ENCODE data around the gene CEACAM19. TPM values are rescaled to one million over a fixed set of nuclear protein-coding genes. Genes with fewer than 3 reads are reported as not detected.
A peak's percentile ranks its signal among the peaks of the same experiment; 100 is the strongest.

CEACAM19 gene
- total RNA-seq, 2 donors from 2014 or later = 3.4 to 6.2 TPM

- no peak for DNase-seq (ENCODE audit: low spot score)
- no peak for ATAC-seq (ENCODE audit: insufficient number of reproducible peaks, low FRiP score, low read depth)
Measured at GRCh38 chr19:44712864-44713515, 41.7 kb downstream of the CEACAM19 start.

GRCh38 chr19:44714597-44715169, 43.4 kb downstream of the CEACAM19 start:
- no peak overlapping the region for H3K4me3 ChIP-seq
- no peaks in the 10 kb centered on the region for H3K36me3 ChIP-seq
- H3K9me3 ChIP-seq = no peaks in the 10 kb centered on the region
- no peak for TF ChIP-seq CTCF (IDR thresholded peaks at IDR 0.05)
- ATAC-seq (ENCODE audit: insufficient number of reproducible peaks, low FRiP score, low read depth) = no peak
- H3K27me3 ChIP-seq (replicated peaks; ENCODE audit: insufficient read depth) = no peaks in the 10 kb centered on the region
- peaks cover 19 to 20% of the 10 kb centered on the region in 2 donors for H3K4me1 ChIP-seq (ENCODE audit: control insufficient read depth in 1 of 2, low read depth in 2 of 2)
- no peak overlapping the region for H3K27ac ChIP-seq
- DNase-seq (ENCODE audit: low spot score) = no peak

More at GRCh38 chr19:44712864-44713515, 41.7 kb downstream of the CEACAM19 start:
- Histone ChIP-seq H3K27ac (no peak overlapping the region), H3K9me3 (no peaks in the 10 kb centered on the region), H3K36me3 (no peaks in the 10 kb centered on the region), H3K4me1 (ENCODE audit: control insufficient read depth in 1 of 2, low read depth in 2 of 2) (peaks cover 4 to 5% of the 10 kb centered on the region in 2 donors), H3K27me3 (replicated peaks; ENCODE audit: insufficient read depth) (no peaks in the 10 kb centered on the region), H3K4me3 (no peak overlapping the region)
- no peak for TF ChIP-seq CTCF (IDR thresholded peaks at IDR 0.05)

DNA sequence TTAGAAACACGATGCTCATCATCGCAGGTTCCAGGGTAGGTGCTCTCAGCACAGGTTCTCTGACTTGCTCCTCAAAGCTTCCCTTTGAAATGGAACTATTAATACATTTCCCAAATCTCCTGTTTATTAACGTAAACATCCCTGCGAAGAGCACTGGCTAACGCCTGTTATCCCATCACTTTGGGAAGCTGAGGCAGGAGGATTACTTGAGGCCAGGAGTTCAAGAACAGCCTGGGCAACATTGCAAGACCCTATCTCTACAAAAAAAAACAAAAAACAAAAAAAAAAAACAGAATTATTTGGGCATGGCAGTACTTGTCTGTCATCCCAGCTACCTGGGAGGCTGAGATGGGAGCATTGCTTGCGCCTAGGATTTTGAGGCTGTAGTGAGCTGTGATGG, 46.3 kb downstream of the CEACAM19 start:
- ATAC-seq (ENCODE audit: insufficient number of reproducible peaks, low FRiP score, low read depth) = no peak
- no peak for TF ChIP-seq CTCF (IDR thresholded peaks at IDR 0.05)
- Histone ChIP-seq H3K27ac (peak overlapping the region in 1 of 2 donors; percentile 93), H3K9me3 (no peaks in the 10 kb centered on the region), H3K27me3 (replicated peaks; ENCODE audit: insufficient read depth) (no peaks in the 10 kb centered on the region), H3K36me3 (no peaks in the 10 kb centered on the region), H3K4me1 (ENCODE audit: control insufficient read depth in 1 of 2, low read depth in 2 of 2) (peaks cover 27 to 36% of the 10 kb centered on the region in 2 donors), H3K4me3 (no peak overlapping the region)
- DNase-seq (ENCODE audit: low spot score) = no peak

- ATAC-seq (ENCODE audit: insufficient number of reproducible peaks, low FRiP score, low read depth) (peak; percentile 51), DNase-seq (ENCODE audit: low spot score) (peak; percentile 36)
- H3K4me3 ChIP-seq = peak overlapping the region; percentile 62
Measured at GRCh38 chr19:44718441-44719261, 47.4 kb downstream of the CEACAM19 start.

More at GRCh38 chr19:44718441-44719261, 47.4 kb downstream of the CEACAM19 start:
- Histone ChIP-seq H3K4me1 (ENCODE audit: control insufficient read depth in 1 of 2, low read depth in 2 of 2) (peaks cover 30 to 36% of the 10 kb centered on the region in 2 donors), H3K27me3 (replicated peaks; ENCODE audit: insufficient read depth) (no peaks in the 10 kb centered on the region), H3K27ac (peak overlapping the region; percentile 76 to 93), H3K9me3 (no peaks in the 10 kb centered on the region), H3K36me3 (no peaks in the 10 kb centered on the region)
- no peak for TF ChIP-seq CTCF (IDR thresholded peaks at IDR 0.05)

Measured in thoracic aorta (tissue), 2 donors.